ENCODE measurements around the gene TAS2R3.

TAS2R3 gene

DNA sequence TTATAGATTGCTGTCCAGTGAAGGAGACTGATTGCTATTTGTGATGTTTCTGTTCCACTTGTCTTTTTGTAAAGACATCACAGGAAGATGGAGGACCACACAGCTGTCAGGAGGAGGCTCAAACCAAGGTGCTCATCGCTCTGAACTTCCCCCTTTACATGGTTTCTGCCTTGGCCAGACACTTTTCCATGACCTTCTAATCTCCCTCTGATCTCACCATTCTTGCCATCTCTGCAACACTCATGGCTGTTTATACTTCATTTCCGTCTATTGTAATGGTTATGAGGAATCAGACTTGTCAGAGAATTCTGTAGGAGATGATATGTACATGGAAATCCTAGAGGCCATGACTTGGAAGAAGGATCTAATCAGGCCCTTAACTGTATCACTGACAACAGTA, 24.4 kb downstream of the TAS2R3 start:
- DNase-seq = no peak

DNA sequence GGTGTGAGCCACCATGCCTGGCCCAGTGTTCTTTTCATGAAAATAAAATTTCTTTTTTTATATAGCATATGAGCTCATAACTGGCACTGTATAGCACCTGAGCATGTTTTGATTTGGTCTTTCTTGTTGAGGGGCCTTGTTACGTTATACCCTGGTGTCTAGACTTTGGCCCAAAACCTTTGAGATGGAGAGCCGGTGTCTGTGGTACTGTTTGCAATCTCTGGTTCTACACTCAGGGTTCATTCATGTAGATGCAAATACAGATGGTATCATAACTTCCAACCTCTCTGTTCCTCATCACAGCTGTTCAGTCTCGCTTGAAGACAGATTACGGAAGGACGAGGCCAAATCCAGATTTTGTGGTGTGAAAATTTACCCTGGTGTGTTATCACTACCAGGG, 26.0 kb downstream of the TAS2R3 start, which contains the start of gene TAS2R5:
TSS of gene TAS2R5 (plus strand) at position 301 of the 400 bp plus-strand sequence. CDS start 145 bp downstream, outside the sequence.
- DNase-seq = no peak

DNA sequence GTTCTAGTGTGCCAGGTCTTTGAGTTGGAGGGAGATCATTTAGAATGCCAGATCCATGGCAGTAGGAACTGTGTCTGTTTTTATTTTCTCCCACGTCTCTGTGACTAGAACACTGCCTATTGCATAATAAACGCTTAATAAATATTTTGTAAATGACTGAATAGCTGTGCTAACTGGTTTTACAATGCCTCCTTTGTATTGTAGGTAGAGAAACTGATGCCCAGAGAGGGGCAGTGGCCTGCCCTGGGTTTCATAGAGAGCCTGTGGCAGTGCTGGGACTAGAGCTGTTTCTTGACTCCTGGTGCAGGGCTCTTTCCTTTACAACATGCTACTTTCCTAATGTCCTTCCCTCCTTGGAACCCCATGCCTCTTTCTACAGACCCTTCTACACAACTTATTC, 28.6 kb downstream of the TAS2R3 start:
- no peak for DNase-seq

All from SIG-M5 (cell line).